ENCODE results near the gene MAP3K13. TPM values are rescaled to one million over a fixed set of nuclear protein-coding genes. Genes with fewer than 3 reads are reported as not detected.

The MAP3K13 gene
- total and polyA plus RNA-seq, 2 of the 13 experiments (the other 11 are each of a cell fraction or from before 2014, with no cell fraction given), result 24.2 to 26.5 TPM

GRCh38 chr3:185328324-185329004, 34.5 kb upstream of the MAP3K13 start (continued):
- TF ChIP-seq ZBTB46 (CRISPR knock-in tag; IDR thresholded peaks at IDR 0.05; ENCODE audit: borderline replicate concordance), result no peak
- no peak for TF ChIP-seq YY1 (IDR thresholded peaks at IDR 0.05; ENCODE audit: insufficient read depth, insufficient replicate concordance, low read depth, low read length)
- TF ChIP-seq ZNF232 (CRISPR knock-in tag; IDR thresholded peaks at IDR 0.05; ENCODE audit: borderline replicate concordance), result no peak; the same call in 1 of the 2 replicates
- no peak for TF ChIP-seq ETS1 (CRISPR knock-in tag; IDR thresholded peaks at IDR 0.05)
- no peak for TF ChIP-seq ZNF121 (CRISPR knock-in tag; IDR thresholded peaks at IDR 0.05)
- 0 out of 2 replicates have a peak, but pooled peaks have one; percentile 60 for TF ChIP-seq BRF2 (CRISPR knock-in tag; IDR thresholded peaks at IDR 0.05)
- TF ChIP-seq ZNF691 (CRISPR knock-in tag; IDR thresholded peaks at IDR 0.05; ENCODE audit: borderline replicate concordance, low read depth), result no peak
- TF ChIP-seq IKZF5 (CRISPR knock-in tag; IDR thresholded peaks at IDR 0.05), result peak; percentile 70; the same call in 1 of the 2 replicates
- TF ChIP-seq HMG20B (CRISPR knock-in tag; conservative IDR thresholded peaks at IDR 0.05), result no peak
- TF ChIP-seq FOXP1 (IDR thresholded peaks at IDR 0.05), result no peak
- TF ChIP-seq FOXP1 (CRISPR knock-in tag; IDR thresholded peaks at IDR 0.05), result peak; percentile 42; the same call in 1 of the 2 replicates
- TF ChIP-seq TEAD3 (CRISPR knock-in tag; optimal IDR thresholded peaks at IDR 0.05; ENCODE audit: borderline replicate concordance), result no peak
- TF ChIP-seq PRMT3 (CRISPR knock-in tag; IDR thresholded peaks at IDR 0.05; ENCODE audit: borderline replicate concordance, low read depth), result no peak
- TF ChIP-seq ELF3 (CRISPR knock-in tag; IDR thresholded peaks at IDR 0.05), result peak; percentile 82
- peak; percentile 92 for TF ChIP-seq ZNF18 (CRISPR knock-in tag; IDR thresholded peaks at IDR 0.05; ENCODE audit: insufficient replicate concordance)
- no peak for TF ChIP-seq ZNF550 (CRISPR knock-in tag; IDR thresholded peaks at IDR 0.05; ENCODE audit: borderline replicate concordance)
- 0 out of 2 replicates have a peak, but pooled peaks have one; percentile 23 for TF ChIP-seq ZBTB33 (CRISPR knock-in tag; IDR thresholded peaks at IDR 0.05)
- no peak for TF ChIP-seq FOXK2 (IDR thresholded peaks at IDR 0.05)
- TF ChIP-seq NR2F1 (CRISPR knock-in tag; IDR thresholded peaks at IDR 0.05), result peak in 1 of 2 experiments; percentile 24; a peak in 1 of 4 replicates

Measured in HepG2 (cell line).